Right kidney (tissue), 9 donors: Measurements from ENCODE around the gene HAPLN3.
"Not testable (repeated sequence)": the region's sequence is repeated elsewhere in the genome, so short reads cannot be mapped to it uniquely, and the experiment has no call there.

Experiments used
- DNase-seq: peaks from one replicate; pipeline ENCODE4 v3.0.0-alpha.2; 2016
- long read RNA-seq, 8 donors: transcript quantifications; one replicate each; lab custom pipeline, GENCODE V29; 2026

The HAPLN3 gene, protein sequence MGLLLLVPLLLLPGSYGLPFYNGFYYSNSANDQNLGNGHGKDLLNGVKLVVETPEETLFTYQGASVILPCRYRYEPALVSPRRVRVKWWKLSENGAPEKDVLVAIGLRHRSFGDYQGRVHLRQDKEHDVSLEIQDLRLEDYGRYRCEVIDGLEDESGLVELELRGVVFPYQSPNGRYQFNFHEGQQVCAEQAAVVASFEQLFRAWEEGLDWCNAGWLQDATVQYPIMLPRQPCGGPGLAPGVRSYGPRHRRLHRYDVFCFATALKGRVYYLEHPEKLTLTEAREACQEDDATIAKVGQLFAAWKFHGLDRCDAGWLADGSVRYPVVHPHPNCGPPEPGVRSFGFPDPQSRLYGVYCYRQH
- long read RNA-seq, donor 1, partial matches to known transcripts, result 0 of 1 reads
- long read RNA-seq, donor 1, other reads (novel, unspliced or antisense), result 0 of 1 reads
- long read RNA-seq, donor 2, result 0 reads
- long read RNA-seq, donor 3, result 0 reads
- long read RNA-seq, donor 4, partial matches to known transcripts, result 0 of 1 reads
- long read RNA-seq, donor 4, other reads (novel, unspliced or antisense), result 0 of 1 reads
- long read RNA-seq, donor 5, result 0 reads
- long read RNA-seq, donor 6, partial matches to known transcripts, result 0 of 1 reads
- long read RNA-seq, donor 6, other reads (novel, unspliced or antisense), result 0 of 1 reads
- long read RNA-seq, donor 7, result 0 reads
- long read RNA-seq, donor 8, partial matches to known transcripts, result 0 of 1 reads
- long read RNA-seq, donor 8, other reads (novel, unspliced or antisense), result 0 of 1 reads

DNA sequence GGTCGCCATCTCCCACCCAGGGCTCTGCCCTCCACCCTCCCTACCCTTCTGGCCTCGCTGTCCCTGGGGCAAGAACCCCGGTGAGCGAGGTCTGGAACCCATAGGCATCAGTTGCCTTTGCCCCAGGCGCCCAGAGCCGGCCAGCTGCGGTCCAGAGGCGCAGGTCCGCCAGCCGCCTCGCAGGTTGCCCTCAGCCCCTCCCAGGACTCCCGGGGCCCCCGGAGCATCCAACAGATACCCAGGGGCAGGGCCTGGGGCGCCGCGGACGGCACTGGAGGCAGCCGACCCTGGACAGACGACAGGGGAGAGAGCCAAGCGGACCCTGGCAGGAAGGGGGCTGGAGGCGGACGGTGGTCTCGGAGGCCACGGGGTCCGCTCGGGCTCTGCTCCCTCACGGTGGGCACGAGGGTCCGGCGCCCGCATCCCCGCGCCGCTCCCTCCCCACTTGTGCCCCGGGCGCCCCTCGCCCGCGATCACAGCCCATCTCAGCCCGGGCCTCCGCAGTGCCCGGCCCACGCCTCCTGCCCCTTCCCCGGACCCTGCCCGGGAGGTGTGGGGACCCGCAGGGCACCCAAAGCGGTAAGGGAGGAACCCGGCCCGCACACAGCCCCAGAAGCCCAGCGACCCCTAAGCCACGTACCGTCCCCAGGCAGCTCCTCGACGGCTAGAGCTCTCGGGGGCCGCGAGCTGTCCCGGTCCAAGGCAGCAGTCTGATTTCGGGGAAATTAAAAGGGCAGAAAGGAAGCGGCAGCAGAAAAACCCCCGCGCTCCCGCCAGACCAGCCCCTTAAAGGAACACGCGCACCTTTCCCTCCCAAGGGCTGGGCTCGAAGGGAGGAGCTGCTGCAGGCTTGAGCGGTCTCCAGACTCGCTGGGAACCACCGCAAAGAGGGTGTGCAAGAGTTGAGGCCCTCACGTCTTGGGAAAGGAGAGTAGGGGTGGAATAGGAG is at the start of gene HAPLN3:
Gene HAPLN3, minus strand, starts transcription at position 726 of the 949 bp plus-strand sequence. CDS start 8,246 bp downstream, outside the sequence.
- DNase-seq, result peak; percentile 51

DNA sequence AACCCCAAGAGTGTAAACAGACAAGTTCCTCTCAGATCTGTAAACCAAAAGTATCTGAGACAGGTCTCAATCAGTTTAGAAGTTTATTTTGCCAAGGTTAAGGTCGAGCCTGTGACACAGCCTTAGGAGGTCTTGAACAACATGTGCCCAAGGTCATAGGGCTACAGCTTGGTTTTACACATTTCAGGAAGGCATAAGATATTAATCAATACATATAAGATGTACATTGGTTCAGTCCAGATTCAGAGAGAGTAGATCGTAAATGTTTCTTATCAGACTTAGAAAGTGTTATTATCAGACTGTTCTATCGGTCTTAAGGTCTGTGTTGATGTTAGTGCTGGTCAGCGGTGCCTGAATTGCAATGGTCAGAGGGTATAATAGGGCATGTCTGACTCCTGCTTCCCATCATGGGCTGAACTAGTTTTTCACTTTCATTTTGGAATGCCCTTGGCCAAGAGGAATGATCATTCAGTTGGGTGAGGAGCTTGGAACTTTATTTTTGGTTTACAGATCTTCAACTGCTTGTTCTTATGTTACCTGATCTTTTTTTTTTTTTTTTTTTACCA is 44.8 kb upstream of the HAPLN3 start:
- DNase-seq, result no peak

DNA sequence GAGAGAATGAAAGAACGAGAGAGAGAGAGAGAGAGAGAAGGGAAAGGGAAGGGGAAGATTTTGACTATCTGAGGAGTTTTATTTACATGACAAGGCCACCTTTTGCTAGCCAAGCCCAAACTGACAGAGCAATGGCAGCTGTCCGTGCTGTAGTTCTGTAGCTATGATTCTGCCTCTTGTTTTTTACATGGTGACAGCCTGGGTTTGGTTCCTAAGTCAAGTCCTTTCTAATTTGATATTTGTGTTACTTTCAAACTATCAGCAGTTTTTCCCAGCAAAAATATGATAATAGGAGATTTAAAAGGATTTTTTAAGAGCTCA is 44.1 kb upstream of the HAPLN3 start:
- no peak for DNase-seq

DNA sequence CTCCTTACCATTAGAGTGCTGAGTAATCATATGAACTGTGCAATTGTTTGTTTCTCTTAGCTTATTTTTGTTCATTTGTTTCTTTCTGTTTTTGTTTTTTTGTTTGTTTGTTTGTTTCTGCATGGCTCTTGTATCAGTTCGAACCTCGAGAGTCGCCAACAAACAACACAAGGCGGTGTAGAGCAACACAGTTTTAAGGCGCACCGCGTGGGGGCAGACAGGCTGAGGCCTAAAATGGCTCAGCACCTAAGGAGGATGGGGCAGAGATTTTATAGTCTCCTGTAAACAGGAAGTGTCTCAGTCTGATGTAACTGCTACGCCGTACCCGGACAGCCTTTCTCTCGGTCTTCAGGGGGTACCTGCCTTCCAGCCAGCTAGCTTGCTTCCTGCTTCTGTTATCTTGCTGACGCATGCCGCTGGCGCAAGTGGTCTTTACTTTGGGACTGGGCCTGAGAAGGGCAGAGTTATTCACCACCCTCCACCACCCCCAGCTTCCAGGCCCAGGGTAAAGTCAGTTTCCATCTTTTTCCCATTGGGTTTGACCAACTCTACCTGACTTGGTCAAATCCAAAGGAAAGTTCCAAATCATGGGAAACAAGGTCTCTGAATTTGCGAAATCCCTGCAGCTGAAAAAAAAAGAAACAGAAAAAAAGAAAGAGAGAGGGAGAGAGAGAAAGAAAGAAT is 43.6 kb upstream of the HAPLN3 start:
- DNase-seq, result no peak

DNA sequence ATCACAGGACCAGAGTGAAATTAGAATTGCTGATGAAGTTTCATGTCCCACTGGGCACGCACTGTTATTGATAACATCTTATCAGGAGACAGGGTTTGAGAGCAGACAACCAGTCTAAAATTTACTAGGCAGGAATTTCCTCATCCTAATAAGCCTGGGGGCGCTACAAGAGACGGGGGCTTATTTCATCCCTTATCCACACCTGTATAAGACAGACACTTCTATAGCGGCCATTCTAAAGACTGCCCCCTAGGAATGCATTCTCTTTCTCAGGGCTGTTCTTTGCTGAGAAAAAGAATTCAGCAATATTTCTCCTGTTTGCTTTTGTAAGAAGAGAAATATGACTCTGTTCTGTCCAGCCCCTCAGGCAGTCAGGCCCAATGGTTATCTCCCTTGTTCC is 39.1 kb upstream of the HAPLN3 start:
- DNase-seq, result not testable (repeated sequence)

DNA sequence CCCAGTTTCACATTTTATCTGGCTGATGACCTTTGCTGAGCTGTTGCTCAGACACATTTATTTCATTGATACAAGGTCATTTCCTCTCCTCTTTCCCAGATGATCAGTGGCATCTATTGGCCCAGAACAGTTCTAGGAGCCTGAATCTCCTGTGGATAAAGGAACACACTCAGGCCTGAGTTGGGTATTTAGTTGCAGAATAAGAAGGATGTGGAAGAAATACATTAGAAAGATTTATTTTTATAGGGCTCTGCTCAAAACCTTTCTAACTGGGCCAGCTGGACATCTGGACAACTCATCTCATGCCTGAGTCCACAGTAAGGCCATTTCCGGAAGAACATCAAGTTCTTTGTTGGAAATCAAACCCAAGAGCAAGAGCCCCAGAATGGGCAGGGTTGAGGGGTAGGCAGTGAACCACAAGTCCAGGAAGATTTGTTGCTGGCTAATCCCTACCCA is 37.6 kb upstream of the HAPLN3 start:
- DNase-seq, result no peak

DNA sequence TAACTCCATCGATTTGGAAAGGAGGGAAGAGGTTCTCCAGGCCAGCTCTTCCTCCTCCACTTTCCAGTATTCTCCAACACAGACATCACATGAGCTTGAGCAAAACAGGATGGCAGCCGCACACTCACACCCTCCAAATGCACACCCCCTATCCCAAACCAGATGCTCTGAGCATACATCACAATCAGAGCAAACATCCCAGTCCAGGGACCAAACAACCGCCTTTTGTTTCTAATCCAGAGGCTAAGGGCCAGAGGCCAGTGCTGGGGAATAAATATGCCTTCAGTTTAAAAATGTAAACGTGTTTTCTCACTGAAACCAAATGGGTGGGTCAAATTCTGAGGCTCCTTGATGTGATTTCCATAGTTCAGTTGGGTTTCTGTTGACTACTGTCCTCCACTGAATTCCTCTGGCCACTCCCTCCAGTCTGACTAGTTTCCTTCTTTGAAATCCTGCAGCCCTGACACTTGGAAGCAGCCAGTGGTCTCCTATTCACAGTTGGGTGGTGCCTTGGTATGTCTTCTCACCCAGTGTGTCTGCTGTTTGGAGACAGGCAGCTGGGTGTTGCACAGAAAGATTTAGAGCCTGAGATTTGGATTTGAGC is 37.0 kb upstream of the HAPLN3 start:
- no peak for DNase-seq

DNA sequence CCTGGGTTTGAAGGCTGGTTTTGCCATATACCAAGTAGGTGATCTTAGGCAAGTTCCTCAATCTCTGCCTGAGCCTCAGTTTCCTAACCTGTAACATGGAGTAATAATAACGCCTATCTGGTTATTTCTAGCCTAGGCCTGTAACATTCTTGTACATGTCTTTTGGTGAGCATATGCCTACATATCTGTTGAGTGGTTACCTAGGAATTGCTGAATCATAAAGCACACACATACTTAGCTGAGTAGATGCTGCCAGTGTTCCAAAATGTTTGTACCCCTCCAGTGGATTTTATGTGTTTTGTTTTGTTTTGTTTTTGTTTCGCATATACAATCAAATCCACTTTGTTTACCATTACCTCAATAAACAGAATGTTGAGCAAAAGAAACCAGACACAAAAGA is 35.2 kb upstream of the HAPLN3 start:
- DNase-seq, result no peak

DNA sequence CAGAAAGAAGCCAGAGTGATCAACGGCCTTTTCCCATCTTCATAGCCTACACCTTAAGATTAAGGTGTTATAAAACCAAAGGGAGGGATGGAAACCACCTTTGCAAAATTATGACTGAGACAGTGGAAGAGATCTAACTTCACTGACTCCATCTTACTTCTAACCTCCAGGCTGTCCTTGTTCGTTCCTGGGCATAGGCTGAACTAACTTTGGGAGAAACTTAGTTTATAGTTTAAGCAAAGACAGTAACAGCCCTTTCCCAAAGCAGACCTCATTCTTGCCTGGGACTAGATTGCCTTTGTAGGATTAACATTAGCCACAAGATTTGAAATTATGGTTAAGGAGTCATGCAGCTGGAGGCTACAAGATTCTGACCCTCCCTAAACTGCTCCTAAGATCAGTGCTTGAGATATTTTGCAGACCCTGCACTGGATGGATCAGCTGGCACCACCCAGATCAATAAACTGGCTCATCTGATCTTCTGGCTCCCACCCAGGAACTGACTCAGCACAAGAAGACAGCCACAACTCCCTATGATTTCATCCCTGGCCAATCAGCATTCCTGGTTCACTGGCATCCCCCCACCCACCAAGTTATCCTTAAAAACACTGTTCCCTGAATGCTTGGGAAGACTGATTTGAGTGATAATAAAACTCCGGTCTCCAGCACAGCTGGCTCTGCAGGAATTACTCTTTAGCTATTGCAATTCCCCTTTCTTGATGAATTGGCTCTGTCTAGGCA is 34.2 kb upstream of the HAPLN3 start:
- not testable (repeated sequence) for DNase-seq

DNA sequence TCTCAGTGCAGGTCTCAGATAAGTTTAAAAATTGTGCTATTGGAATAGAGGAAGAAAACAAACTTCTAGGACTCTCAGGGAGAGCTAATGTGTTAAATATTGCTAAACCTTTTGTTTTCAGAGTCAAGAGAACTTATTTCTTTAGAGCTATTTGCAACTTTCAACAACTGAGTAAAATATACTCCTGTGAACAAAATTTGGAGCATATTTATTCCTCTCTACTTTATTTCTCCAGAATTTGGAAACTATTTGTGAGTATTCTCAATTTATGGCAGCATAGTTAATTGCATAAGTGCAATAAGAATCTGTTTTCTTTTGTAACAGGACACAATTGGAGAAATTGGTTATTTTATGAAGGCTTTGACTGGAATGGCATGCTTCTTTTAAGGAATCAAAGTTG is 32.8 kb upstream of the HAPLN3 start:
- not testable (repeated sequence) for DNase-seq

DNA sequence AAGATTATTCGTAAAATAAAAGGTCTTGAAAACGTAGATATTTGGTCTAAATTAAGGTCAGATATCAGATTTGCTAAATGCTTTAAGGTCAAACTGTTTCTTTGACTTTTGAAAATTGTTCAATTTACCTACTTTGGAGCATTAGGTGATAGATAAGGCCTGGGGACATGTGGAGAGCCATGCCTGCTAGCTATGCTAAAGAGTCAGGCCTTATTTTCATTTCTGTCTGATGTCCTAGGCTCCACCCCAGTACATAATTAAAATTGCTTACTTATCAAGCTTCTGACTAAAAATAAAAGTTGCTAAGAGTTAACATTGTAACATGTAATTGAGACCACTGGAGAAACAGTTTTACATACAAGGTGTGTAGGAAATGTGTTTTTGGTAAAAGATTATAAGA is 30.3 kb upstream of the HAPLN3 start:
- not testable (repeated sequence) for DNase-seq

DNA sequence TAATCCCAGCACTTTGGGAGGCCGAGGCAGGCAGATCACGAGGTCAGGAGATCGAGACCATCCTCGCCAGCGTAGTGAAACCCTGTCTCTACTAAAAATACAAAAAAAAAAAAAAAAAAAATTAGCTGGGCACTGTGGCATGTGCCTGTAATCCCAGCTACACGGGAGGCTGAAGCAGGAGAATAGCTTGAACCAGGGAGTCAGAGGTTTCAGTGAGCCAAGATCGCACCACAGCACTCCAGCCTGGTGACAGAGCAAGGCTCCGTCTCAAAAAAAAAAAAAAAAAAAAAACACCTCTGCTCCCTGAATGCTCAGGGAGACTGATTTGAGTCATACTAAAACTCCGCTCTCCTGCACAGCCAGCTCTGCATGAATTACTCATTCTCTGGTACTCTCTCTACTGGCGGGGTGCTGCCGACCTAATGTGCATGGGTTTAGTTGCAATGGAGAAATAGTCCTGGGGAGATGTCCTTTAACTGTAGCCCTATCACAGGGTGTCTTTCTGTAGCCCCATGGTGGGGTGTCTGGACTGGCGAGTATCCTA is 25.6 kb upstream of the HAPLN3 start:
- DNase-seq, result not testable (repeated sequence)

DNA sequence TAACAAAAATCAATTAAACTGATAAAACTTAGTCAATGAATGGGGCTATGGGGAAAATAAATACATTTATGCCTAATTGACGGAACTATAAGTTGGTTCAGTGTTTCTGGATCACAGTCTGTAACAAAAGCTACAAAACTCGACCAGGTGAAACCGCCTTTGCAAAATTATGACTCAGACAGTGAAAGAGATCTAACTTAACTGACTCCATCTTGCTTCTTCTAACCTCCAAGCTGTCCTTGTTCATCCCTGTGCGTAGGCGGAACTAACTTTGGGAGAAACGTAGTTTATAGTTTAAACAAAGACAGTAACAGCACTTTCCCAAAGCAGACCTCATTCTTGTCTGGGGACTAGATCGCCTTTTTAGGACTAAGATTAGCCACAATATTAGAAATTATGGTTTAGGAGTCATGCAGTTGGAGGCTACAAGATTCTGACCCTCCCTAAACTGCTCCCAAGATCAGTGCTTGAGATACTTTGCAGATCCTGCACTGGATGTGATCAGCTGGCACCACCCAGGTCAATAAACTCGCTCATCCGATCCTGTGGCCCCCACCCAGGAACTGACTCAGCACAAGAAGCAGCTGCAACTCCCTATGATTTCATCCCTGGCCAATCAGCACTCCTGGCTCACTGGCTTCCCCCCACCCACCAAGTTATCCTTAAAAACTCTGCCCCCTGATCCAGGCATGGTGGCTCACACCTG is 25.0 kb upstream of the HAPLN3 start:
- DNase-seq, result no peak

DNA sequence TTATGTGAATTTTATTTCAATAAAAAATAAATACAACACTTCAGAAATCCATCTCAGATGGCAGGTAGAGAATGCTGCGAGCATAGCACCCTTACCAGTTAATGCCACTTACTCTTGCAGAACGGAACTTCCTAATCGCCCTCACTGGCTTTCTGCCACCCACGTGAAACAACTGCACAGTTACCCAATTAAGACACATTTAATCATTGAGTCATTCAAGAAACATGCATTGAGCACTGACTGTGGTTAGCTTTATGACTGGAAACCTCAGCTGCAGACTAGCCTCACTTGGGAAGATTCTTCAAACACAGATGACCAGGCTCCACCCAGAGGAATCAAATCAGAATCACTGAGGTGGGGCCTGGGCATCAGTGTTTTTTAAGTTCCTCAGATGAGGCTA is 23.4 kb upstream of the HAPLN3 start:
- no peak for DNase-seq

DNA sequence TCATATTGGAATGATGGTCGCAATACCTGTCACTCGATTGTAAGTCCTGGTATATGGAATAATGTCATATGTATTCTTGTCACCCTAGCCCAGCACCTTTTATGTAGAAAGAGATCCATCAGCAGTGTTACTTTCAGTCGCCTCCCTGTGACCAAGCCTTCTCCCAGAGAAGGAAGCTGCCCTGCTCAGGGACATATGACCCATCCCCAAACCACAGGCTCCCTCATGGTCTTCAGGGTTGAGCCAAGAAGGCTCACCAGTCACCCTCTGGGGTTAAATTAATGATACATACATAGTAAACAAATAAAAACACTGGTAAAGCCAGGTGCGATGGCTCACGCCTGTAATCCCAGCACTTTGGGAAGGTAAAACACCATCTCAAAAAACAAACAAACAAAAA is 22.4 kb upstream of the HAPLN3 start:
- no peak for DNase-seq

DNA sequence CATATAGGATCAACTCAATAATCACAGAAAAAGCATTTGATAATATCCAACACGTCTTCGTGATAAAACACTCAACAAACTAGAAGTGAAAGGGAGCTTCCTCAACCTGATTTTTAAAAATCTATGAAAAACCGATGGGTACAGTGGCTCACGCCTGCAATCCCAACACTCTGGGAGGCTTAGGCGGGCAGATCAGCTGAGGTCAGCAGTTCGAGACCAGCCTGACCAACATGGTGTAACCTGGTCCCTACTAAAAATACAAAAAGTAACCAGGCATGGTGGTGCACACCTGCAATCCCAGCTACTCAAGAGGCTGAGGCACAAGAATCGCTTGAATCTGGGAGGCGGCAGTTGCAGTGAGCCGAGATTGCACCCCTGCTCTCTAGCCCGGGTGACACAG is 20.0 kb upstream of the HAPLN3 start:
- no peak for DNase-seq

DNA sequence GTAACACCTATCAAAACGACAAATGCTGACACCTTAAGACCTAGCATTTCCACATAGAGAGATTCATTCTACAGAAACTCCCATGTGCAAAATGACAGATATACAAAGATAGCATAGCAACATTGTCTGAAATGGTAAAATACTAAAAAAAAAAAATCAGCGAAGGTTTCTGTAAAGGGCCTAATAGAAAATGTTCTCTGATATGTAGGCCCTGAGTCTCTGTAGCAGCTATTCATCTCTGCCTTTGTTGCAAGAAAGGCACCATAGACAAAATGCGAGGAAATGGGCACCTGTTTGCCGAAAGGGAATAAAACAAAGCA is 18.5 kb upstream of the HAPLN3 start:
- no peak for DNase-seq

DNA sequence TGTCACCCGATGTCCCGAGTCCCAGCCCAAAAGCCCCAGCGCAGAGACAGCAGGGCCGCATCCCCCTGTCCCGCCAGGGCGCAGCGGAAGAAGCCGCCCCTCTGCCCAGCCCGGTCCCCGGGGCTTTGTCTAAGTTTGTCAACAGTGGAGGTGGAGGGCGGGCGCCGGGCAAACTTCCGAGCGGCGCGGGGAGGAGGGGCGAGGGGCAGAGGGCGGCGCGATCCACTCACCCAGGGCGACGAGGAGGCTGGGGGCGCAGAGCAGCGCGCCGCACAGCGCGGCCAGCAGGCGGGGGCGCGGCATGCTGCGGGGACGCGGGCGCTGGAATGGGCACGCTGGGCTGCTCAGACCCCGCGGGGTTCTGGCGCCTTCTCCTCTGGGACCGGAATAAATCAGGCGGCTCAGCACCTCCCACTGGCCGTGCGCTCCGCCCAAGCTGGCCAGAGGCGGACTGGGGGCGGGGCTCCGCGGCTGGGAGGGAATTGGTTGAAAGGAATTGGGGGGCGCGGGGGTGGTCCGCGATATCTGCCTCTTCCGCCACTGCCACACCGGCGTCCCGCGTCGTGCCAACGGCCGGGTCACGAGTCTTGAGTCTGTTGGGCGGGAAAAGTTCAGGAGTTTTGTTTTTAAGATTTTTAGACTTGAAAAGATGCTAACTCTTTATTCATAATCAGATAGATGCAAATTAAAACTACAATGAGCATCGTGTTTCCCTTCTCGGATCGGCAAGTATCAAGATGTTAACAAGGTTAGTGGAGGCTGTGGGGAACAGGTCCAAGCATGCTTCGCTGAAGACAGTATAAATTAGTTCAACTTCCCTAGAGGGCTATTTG is 17.9 kb upstream of the HAPLN3 start, which contains the start of gene MFGE8:
Gene MFGE8, minus strand, starts transcription at position 363 of the 833 bp plus-strand sequence. Its CDS starts 60 bp downstream, at position 303.
- peak; percentile 89 for DNase-seq
